NT2/D1 (cell line): ENCODE measurements around the gene DDX25.

Experiments used
- YY1 ChIP-seq: IDR thresholded peaks from 2 replicates; pipeline ENCODE4 v1.6.1; 2011; ENCODE audit not compliant: insufficient read length, insufficient read depth
- ZNF274 ChIP-seq: IDR thresholded peaks from 2 replicates; pipeline ENCODE4 v1.6.1; 2011; ENCODE audit warnings: mild to moderate bottlenecking, low read depth, low read length

- TF ChIP-seq YY1 (no peak), ZNF274 (no peak)
These were observed 50.8 kb downstream of the DDX25 start for GRCh38 chr11:125954945-125955640.
